IPS-NIHi7 (cell line): ENCODE measurements around the gene HBEGF.
"Not testable (repeated sequence)": the region's sequence is repeated elsewhere in the genome, so short reads cannot be mapped to it uniquely, and the experiment has no call there.

Experiments
- DNase-seq: peaks from one replicate; pipeline ENCODE4 v3.0.0; 2012; ENCODE audit warnings: mixed read lengths; ENCODE audit errors: extremely low spot score

Gene HBEGF

GRCh38 chr5:140360681-140361479 lies 14.5 kb upstream of the HBEGF start:
- DNase-seq, result no peak

GRCh38 chr5:140360101-140360500 lies 13.7 kb upstream of the HBEGF start, which contains the start of gene SLC4A9:
Gene SLC4A9 (plus strand): TSS chr5:140360194. CDS start chr5:140360237, 43 bp downstream.
- DNase-seq, result no peak

GRCh38 chr5:140358738-140359310 lies 12.4 kb upstream of the HBEGF start:
- peak; percentile 58 for DNase-seq

GRCh38 chr5:140357726-140358093 lies 11.3 kb upstream of the HBEGF start:
- DNase-seq, result peak; percentile 90

- DNase-seq, result no peak
Observed at GRCh38 chr5:140356853-140357725, 10.7 kb upstream of the HBEGF start.

GRCh38 chr5:140355546-140355945 lies 9.1 kb upstream of the HBEGF start:
- no peak for DNase-seq

- peak; percentile 60 for DNase-seq
Observed at GRCh38 chr5:140351609-140352334, 5.4 kb upstream of the HBEGF start.

GRCh38 chr5:140349244-140349643 lies 2.8 kb upstream of the HBEGF start:
- no peak for DNase-seq

GRCh38 chr5:140348104-140348503 lies 1.7 kb upstream of the HBEGF start:
- DNase-seq, result no peak

GRCh38 chr5:140347360-140347759 lies 957 bp upstream of the HBEGF start:
- DNase-seq, result no peak

GRCh38 chr5:140345919-140346347 lies 470 bp downstream of the HBEGF start:
- DNase-seq, result peak; percentile 87

- DNase-seq, result peak; percentile 66
Observed at GRCh38 chr5:140344683-140345423, 1.6 kb downstream of the HBEGF start.

- DNase-seq, result not testable (repeated sequence)
Observed at GRCh38 chr5:140343849-140344248, 2.6 kb downstream of the HBEGF start.

- no peak for DNase-seq
Observed at GRCh38 chr5:140342896-140343295, 3.5 kb downstream of the HBEGF start.

- DNase-seq, result no peak
Observed at GRCh38 chr5:140342287-140342686, 4.1 kb downstream of the HBEGF start.

GRCh38 chr5:140341591-140341990 lies 4.8 kb downstream of the HBEGF start:
- no peak for DNase-seq

GRCh38 chr5:140340605-140341121 lies 5.7 kb downstream of the HBEGF start:
- DNase-seq, result no peak

GRCh38 chr5:140339636-140340035 lies 6.8 kb downstream of the HBEGF start:
- DNase-seq, result no peak

- no peak for DNase-seq
Observed at GRCh38 chr5:140338908-140339307, 7.5 kb downstream of the HBEGF start.

GRCh38 chr5:140338336-140338735 lies 8.1 kb downstream of the HBEGF start:
- DNase-seq, result no peak

- DNase-seq, result no peak
Observed at GRCh38 chr5:140337880-140338279, 8.5 kb downstream of the HBEGF start.
